GM10266 (cell line): ENCODE results near the gene SLC30A1.
"Not testable (repeated sequence)": the region's sequence is repeated elsewhere in the genome, so short reads cannot be mapped to it uniquely, and the experiment has no call there.

Experiments
- DNase-seq: peaks from one replicate; pipeline ENCODE4 v3.0.0; 2012; ENCODE audit errors: extremely low spot score
- TF ChIP-seq, protein P1 (sequence below): IDR thresholded peaks from 2 replicates; pipeline ENCODE4 v1.5.1; 2012; ENCODE audit warnings: mild to moderate bottlenecking, low read depth; ENCODE audit not compliant: control insufficient read depth, insufficient read depth; ENCODE audit errors: missing control alignments

Gene SLC30A1

GRCh38 chr1:211543025-211543424 lies 35.9 kb downstream of the SLC30A1 start:
- DNase-seq: no peak
- TF ChIP-seq, protein P1, sequence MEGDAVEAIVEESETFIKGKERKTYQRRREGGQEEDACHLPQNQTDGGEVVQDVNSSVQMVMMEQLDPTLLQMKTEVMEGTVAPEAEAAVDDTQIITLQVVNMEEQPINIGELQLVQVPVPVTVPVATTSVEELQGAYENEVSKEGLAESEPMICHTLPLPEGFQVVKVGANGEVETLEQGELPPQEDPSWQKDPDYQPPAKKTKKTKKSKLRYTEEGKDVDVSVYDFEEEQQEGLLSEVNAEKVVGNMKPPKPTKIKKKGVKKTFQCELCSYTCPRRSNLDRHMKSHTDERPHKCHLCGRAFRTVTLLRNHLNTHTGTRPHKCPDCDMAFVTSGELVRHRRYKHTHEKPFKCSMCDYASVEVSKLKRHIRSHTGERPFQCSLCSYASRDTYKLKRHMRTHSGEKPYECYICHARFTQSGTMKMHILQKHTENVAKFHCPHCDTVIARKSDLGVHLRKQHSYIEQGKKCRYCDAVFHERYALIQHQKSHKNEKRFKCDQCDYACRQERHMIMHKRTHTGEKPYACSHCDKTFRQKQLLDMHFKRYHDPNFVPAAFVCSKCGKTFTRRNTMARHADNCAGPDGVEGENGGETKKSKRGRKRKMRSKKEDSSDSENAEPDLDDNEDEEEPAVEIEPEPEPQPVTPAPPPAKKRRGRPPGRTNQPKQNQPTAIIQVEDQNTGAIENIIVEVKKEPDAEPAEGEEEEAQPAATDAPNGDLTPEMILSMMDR: no peak

DNA sequence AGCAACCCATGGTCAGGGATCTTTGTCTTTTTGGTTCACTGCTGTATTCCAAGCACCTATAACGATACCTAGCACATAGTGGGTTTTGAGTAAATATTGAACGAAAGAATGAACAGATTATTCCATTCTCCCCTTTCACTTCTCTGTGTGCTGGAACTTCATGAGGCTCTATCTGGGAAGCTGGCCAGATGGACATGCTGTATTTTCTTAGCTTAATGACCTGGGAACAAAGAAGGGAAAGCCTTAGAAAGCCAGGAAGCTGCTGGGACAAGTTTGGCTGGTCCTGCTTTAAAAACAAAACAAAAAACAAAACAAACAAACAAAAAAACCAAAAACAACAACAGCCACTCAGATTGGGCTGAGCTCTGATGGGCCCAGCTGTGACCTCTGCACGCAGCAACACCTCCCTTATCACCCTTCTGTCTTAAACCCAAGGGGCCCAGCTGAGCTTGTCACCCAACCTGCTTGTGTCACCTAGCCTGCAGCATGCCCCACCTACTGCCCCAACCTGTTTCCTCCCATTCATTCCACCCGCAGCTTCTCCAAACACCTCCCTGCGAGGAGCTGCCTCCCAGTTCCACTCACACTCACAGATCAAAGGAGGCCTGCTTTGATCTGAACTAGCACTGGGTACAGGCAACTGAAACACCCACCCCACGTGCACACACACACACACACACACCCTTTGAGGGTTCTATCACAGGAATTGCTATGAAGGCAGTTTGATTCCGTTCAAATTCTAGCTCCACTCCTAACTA lies 37.1 kb downstream of the SLC30A1 start:
- TF ChIP-seq, protein P1: no peak

GRCh38 chr1:211541278-211541677 lies 37.7 kb downstream of the SLC30A1 start:
- no peak for DNase-seq
- TF ChIP-seq, protein P1: no peak

More for the DNA sequence above, 37.1 kb downstream of the SLC30A1 start:
- no peak for DNase-seq

GRCh38 chr1:211540824-211541223 lies 38.1 kb downstream of the SLC30A1 start:
- DNase-seq: not testable (repeated sequence)

DNA sequence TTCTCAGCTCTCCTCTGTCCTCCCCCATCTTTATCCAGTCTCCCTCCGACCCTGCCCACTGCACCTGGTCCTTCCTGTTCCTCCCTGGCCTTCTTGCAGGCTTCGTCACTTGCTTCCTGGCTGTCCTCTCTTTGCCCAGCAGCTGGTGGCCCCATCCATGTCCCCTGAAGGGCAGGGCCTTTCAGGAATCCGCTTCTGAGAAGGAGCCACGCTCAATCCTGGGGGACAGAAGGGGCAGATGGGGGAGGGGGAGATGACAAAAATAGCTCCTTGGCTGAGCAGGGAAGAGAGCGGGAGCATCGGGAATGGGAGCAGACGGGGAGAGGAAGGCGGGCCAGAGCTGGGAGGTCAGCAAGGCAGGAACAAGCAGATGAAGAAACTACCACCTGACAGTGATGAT lies 40.7 kb downstream of the SLC30A1 start:
- DNase-seq: no peak
- TF ChIP-seq, protein P1: no peak

DNA sequence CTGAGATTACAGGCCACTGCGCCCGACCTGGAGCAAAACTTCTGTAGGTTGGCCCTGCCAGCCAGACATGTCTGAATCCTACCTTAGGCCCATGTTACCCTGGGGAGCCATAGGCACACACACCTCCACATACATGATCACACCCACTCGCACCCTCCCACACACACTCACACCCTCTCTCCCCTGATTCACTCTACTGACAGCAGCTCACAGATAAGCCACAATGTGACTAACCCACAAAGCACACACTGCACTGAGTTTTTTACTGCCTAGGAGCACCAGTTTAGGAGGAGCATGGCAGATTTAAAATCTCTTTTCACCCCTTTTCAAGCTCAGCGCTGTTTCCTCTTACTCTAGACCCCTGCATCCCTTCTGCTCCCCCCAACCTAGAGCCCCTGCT lies 41.7 kb downstream of the SLC30A1 start:
- TF ChIP-seq, protein P1: no peak
- no peak for DNase-seq

DNA sequence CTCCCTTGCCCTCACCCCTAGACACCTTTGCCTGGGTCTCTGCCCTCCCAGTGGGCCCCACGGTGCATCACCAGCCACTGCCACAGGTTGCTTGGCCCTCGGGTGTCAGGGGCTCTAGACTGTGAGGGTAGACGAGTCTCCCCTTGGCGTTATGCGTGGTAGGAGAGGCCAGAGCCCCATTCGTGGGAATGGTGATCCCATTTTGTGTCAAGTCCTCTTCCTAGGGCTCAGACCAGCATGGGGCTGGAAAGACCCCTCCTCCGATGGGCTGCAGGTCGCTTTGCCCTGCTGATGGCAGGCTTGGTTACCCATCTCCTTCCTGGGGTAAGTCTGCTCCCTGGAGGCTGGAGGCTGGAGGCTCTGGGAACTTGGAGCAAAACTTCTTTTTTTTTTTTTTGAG lies 42.4 kb downstream of the SLC30A1 start:
- TF ChIP-seq, protein P1: no peak
- DNase-seq: no peak

GRCh38 chr1:211535346-211535745 lies 43.6 kb downstream of the SLC30A1 start:
- TF ChIP-seq, protein P1: no peak
- no peak for DNase-seq
